Activated effector memory CD4-positive, alpha-beta T cell treated with Interleukin-2 at 50 U/mL for 16 hours (primary cell): ENCODE data around the gene CDO1.

Source experiments
- DNase-seq: peaks from one replicate; pipeline ENCODE4 v3.0.0-alpha.2; 2020

CDO1 gene

DNA sequence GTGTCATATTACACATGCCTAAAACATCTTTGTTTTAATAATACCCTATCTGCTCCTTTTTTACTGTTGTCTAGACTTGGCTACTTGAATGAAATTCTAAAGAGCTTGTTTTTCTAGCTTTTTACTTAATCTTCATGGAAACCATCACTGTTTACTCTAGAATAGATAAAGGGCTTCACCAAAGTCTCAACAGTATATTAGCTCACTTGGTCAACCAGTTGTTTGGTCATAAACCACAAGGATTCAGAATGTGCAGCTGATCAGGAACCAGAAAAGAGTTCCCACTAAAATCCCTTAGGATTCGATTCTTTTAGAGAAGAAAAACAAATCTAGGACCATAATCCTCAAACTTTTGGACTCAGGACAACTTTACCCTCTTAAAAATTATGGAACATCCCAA lies 38.0 kb downstream of the CDO1 start:
- DNase-seq, result no peak

DNA sequence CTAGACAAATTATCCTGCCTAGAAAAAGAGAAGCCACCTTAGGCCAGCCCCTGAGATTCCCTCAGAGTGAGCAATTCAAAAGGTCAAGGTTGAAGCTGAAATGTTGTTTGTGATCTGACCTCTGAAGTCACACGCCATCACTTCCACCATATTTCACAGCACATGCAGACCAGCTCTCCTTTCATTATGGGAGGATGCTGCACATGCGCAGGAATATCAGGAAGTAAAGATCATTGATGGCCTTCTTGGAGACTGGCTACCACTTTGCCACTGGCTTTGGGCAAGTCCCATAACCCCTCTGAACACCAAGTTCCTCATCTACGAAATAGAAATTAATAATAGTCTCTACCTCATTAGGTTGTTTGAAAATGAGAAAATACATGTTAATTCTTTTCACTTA lies 39.5 kb downstream of the CDO1 start:
- DNase-seq, result no peak

GRCh38 chr5:115775999-115776398 lies 40.5 kb downstream of the CDO1 start:
- no peak for DNase-seq

DNA sequence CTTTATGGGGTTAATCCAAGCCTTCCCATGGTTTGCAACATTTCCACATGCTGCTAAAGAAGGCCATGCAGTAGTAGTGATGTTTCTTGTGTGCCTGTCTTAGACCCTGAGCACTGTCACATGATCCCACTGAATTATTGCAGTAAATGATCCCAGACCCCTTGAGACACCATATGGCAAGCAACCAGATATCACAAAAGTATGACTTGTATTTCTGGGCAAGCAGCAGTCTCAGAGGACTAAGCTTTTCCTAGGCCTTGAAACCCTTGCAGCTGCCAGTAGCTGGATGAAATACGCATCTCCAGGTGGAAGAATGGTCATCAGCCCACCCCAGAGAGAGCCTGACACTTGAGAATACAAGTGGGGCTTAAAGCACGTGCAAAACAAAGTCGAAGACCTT lies 41.8 kb downstream of the CDO1 start:
- no peak for DNase-seq

GRCh38 chr5:115772731-115773475 lies 43.6 kb downstream of the CDO1 start:
- no peak for DNase-seq

- no peak for DNase-seq
These were observed 46.0 kb downstream of the CDO1 start for GRCh38 chr5:115770466-115770865.

GRCh38 chr5:115767424-115767823 lies 49.0 kb downstream of the CDO1 start:
- no peak for DNase-seq

GRCh38 chr5:115766608-115767007 lies 49.9 kb downstream of the CDO1 start:
- DNase-seq, result no peak

DNA sequence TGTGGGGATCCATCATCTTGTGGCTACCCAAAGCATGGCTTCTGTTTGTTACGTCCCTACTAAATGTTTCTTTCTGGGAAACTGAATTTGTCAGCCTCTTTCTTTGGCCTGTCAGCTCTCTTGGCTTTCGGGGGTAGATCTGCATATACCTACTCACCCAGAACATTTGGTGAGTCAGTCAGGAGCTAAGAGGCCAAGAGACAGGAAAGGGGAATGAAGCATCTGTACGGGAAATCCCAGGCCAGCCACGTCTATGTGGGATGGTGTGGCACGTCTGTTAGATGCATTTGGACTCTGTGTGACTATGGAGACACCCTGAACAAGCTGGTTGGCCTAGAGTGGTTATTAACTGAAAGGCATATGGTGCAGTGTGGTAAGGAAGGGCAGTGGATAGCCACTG lies 58.1 kb downstream of the CDO1 start:
- no peak for DNase-seq

- no peak for DNase-seq
These were observed 60.8 kb downstream of the CDO1 start for GRCh38 chr5:115755675-115756074.
